H1 (cell line): ENCODE results near the gene PRDX5. TPM values are rescaled to one million over a fixed set of nuclear protein-coding genes. Genes with fewer than 3 reads are reported as not detected.
A peak's percentile ranks its signal among the peaks of the same experiment; 100 is the strongest.

Source experiments
- CEBPB ChIP-seq: IDR thresholded peaks from 2 replicates; pipeline ENCODE4 v1.6.1; 2012; ENCODE audit warnings: low read depth, low read length
- KDM1A ChIP-seq: fragments of 200-600, 300-600 bp; sonication (generic); IDR thresholded peaks from 2 replicates; pipeline ENCODE4 v1.7.1; 2016; ENCODE audit warnings: mild to moderate bottlenecking, low read length, borderline replicate concordance
- POU5F1 ChIP-seq: IDR thresholded peaks from 2 replicates; pipeline ENCODE4 v1.6.1; 2011; ENCODE audit warnings: low read depth, mild to moderate bottlenecking, low read length, moderate library complexity
- RNF2 ChIP-seq: fragments of 200-900, 300-1000 bp; sonication (generic); IDR thresholded peaks from 2 replicates; pipeline ENCODE4 v1.7.1; 2016; ENCODE audit warnings: borderline replicate concordance, low read depth, mild to moderate bottlenecking, antibody characterized with exemption, low read length; ENCODE audit not compliant: poor library complexity, severe bottlenecking; ENCODE audit errors: missing control alignments
- SP1 ChIP-seq: IDR thresholded peaks from 2 replicates; pipeline ENCODE4 v1.6.1; 2011; ENCODE audit warnings: low read depth, low read length
- polyA plus RNA-seq, 7 experiments: library from polyadenylated mRNA; depleted of rRNA in 3 of 7; stranded (reverse) in 5 of 7; unstranded in 2 of 7; fragments of >200 nt in 5 of 7; fragments of 200-250 nt in 2 of 7; gene quantifications; 1 replicate in 5 of 7; 2 replicates in 1 of 7; 4 replicates in 1 of 7; pipeline versions ENCODE4 v1.2.1 to v1.2.3, GENCODE V29; 2011 to 2013; ENCODE audit warnings: missing spikeins in 2 of 7, mixed read lengths in 2 of 7
- total RNA-seq: library from RNA; stranded (reverse); fragmentation: NEBNext Ultra II Directional; extraction: Animal tissue kit (Norgen Biotek cat#: 25700); gene quantifications from 2 replicates; pipeline ENCODE4 v1.2.1, GENCODE V29; 2021
- TF ChIP-seq, protein P1 (sequence below): fragments of 300-600 bp; sonication (generic); IDR thresholded peaks from 2 replicates; pipeline ENCODE4 v1.7.1; 2012; ENCODE audit warnings: low read length, moderate library complexity, mild to moderate bottlenecking, inconsistent platforms; ENCODE audit not compliant: insufficient replicate concordance
- TF ChIP-seq, protein P2 (sequence below), 3 experiments: IDR thresholded peaks; 1 replicate in 2 of 3; 2 replicates in 1 of 3; pipeline versions ENCODE4 v1.5.1 to v1.6.1; 2011; ENCODE audit warnings: low read length in 3 of 3, mild to moderate bottlenecking in 3 of 3, inconsistent platforms in 2 of 3, low read depth in 1 of 3, moderate library complexity in 1 of 3; ENCODE audit not compliant: insufficient read depth in 1 of 3; ENCODE audit errors: control extremely low read depth in 1 of 3

The PRDX5 gene
- total and polyA plus RNA-seq, 2 of the 8 experiments (the other 6 are each of a cell fraction or from before 2014, with no cell fraction given): 201 to 582 TPM

DNA sequence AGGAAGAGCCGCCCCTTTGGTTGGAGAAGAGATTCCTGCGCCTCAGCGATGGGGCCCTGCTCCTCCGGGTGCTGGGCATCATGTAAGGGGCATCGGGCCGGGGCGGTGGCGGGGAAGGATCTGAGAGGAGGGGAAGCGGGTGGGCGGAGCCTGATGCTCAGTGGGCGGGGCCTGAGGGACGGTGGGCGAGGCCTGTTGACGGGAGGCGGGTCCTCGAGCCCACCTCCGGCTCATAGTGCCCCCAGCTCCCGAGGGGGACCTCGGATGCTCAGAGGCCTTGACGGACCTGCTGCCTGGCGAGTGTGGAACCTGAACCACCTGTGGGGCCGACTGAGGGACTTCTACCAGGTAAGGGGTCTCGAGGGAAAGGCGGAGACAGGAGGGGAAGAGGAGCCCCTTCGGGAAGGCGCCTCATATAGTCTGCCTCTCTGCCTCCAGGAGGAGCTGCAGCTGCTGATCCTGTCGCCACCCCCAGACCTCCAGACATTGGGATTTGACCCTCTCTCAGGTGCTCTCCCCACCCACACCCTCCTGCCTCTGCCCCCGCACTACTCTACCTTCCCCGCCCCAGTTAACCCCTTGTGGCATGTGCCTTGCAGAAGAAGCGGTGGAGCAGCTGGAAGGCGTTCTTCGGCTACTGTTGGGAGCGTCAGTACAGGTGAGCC, 22.9 kb downstream of the PRDX5 start (continued):
- TF ChIP-seq CEBPB: no peak
- TF ChIP-seq KDM1A: peak; percentile 43; the same call in 1 of the 2 replicates
- TF ChIP-seq SP1: peak; percentile 70; the same call in 1 of the 2 replicates
- no peak for TF ChIP-seq RNF2
- no peak for TF ChIP-seq POU5F1
- TF ChIP-seq, protein P1, sequence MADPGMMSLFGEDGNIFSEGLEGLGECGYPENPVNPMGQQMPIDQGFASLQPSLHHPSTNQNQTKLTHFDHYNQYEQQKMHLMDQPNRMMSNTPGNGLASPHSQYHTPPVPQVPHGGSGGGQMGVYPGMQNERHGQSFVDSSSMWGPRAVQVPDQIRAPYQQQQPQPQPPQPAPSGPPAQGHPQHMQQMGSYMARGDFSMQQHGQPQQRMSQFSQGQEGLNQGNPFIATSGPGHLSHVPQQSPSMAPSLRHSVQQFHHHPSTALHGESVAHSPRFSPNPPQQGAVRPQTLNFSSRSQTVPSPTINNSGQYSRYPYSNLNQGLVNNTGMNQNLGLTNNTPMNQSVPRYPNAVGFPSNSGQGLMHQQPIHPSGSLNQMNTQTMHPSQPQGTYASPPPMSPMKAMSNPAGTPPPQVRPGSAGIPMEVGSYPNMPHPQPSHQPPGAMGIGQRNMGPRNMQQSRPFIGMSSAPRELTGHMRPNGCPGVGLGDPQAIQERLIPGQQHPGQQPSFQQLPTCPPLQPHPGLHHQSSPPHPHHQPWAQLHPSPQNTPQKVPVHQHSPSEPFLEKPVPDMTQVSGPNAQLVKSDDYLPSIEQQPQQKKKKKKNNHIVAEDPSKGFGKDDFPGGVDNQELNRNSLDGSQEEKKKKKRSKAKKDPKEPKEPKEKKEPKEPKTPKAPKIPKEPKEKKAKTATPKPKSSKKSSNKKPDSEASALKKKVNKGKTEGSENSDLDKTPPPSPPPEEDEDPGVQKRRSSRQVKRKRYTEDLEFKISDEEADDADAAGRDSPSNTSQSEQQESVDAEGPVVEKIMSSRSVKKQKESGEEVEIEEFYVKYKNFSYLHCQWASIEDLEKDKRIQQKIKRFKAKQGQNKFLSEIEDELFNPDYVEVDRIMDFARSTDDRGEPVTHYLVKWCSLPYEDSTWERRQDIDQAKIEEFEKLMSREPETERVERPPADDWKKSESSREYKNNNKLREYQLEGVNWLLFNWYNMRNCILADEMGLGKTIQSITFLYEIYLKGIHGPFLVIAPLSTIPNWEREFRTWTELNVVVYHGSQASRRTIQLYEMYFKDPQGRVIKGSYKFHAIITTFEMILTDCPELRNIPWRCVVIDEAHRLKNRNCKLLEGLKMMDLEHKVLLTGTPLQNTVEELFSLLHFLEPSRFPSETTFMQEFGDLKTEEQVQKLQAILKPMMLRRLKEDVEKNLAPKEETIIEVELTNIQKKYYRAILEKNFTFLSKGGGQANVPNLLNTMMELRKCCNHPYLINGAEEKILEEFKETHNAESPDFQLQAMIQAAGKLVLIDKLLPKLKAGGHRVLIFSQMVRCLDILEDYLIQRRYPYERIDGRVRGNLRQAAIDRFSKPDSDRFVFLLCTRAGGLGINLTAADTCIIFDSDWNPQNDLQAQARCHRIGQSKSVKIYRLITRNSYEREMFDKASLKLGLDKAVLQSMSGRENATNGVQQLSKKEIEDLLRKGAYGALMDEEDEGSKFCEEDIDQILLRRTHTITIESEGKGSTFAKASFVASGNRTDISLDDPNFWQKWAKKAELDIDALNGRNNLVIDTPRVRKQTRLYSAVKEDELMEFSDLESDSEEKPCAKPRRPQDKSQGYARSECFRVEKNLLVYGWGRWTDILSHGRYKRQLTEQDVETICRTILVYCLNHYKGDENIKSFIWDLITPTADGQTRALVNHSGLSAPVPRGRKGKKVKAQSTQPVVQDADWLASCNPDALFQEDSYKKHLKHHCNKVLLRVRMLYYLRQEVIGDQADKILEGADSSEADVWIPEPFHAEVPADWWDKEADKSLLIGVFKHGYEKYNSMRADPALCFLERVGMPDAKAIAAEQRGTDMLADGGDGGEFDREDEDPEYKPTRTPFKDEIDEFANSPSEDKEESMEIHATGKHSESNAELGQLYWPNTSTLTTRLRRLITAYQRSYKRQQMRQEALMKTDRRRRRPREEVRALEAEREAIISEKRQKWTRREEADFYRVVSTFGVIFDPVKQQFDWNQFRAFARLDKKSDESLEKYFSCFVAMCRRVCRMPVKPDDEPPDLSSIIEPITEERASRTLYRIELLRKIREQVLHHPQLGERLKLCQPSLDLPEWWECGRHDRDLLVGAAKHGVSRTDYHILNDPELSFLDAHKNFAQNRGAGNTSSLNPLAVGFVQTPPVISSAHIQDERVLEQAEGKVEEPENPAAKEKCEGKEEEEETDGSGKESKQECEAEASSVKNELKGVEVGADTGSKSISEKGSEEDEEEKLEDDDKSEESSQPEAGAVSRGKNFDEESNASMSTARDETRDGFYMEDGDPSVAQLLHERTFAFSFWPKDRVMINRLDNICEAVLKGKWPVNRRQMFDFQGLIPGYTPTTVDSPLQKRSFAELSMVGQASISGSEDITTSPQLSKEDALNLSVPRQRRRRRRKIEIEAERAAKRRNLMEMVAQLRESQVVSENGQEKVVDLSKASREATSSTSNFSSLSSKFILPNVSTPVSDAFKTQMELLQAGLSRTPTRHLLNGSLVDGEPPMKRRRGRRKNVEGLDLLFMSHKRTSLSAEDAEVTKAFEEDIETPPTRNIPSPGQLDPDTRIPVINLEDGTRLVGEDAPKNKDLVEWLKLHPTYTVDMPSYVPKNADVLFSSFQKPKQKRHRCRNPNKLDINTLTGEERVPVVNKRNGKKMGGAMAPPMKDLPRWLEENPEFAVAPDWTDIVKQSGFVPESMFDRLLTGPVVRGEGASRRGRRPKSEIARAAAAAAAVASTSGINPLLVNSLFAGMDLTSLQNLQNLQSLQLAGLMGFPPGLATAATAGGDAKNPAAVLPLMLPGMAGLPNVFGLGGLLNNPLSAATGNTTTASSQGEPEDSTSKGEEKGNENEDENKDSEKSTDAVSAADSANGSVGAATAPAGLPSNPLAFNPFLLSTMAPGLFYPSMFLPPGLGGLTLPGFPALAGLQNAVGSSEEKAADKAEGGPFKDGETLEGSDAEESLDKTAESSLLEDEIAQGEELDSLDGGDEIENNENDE: no peak
- TF ChIP-seq, protein P2, sequence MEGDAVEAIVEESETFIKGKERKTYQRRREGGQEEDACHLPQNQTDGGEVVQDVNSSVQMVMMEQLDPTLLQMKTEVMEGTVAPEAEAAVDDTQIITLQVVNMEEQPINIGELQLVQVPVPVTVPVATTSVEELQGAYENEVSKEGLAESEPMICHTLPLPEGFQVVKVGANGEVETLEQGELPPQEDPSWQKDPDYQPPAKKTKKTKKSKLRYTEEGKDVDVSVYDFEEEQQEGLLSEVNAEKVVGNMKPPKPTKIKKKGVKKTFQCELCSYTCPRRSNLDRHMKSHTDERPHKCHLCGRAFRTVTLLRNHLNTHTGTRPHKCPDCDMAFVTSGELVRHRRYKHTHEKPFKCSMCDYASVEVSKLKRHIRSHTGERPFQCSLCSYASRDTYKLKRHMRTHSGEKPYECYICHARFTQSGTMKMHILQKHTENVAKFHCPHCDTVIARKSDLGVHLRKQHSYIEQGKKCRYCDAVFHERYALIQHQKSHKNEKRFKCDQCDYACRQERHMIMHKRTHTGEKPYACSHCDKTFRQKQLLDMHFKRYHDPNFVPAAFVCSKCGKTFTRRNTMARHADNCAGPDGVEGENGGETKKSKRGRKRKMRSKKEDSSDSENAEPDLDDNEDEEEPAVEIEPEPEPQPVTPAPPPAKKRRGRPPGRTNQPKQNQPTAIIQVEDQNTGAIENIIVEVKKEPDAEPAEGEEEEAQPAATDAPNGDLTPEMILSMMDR (IDR thresholded peaks at IDR 0.05; ENCODE audit: control extremely low read depth in 1 of 3, insufficient read depth in 1 of 3, low read depth in 1 of 3, low read length in 3 of 3): peak in 2 of 3 experiments; percentile 26 to 52; a peak in 3 of 4 replicates
